GM18507 (cell line): Measurements from ENCODE around the gene CA12.
"Not testable (repeated sequence)": the region's sequence is repeated elsewhere in the genome, so short reads cannot be mapped to it uniquely, and the experiment has no call there.

Experiments
- DNase-seq: peaks from one replicate; pipeline ENCODE4 v3.0.0; 2011; ENCODE audit warnings: low read depth; ENCODE audit not compliant: insufficient read length; ENCODE audit errors: extremely low spot score
- FAIRE-seq: peaks from 2 replicates; lab custom pipeline; 2011; peaks lifted over from hg19 to GRCh38; lab: Jason Lieb, UNC

Gene CA12

GRCh38 chr15:63381301-63382204 is at the start of gene CA12:
TSS of gene CA12 (minus strand) at chr15:63381846. CDS start at chr15:63381720, 126 bp downstream.
- no peak for FAIRE-seq
- no peak for DNase-seq

GRCh38 chr15:63430766-63431451 is 49.3 kb upstream of the CA12 start:
- FAIRE-seq = no peak
- DNase-seq = no peak

GRCh38 chr15:63426552-63426951 is 44.9 kb upstream of the CA12 start:
- DNase-seq = no peak
- FAIRE-seq = no peak

- FAIRE-seq = no peak
Observed at GRCh38 chr15:63425426-63425985, 43.9 kb upstream of the CA12 start.

GRCh38 chr15:63422891-63423590 is 41.4 kb upstream of the CA12 start:
- DNase-seq (no peak), FAIRE-seq (no peak)

More at GRCh38 chr15:63425426-63425985, 43.9 kb upstream of the CA12 start:
- no peak for DNase-seq

GRCh38 chr15:63421433-63421832 is 39.8 kb upstream of the CA12 start:
- FAIRE-seq (no peak), DNase-seq (no peak)

GRCh38 chr15:63420333-63420747 is 38.7 kb upstream of the CA12 start:
- FAIRE-seq (peak; percentile 33), DNase-seq (no peak)

GRCh38 chr15:63418811-63419210 is 37.2 kb upstream of the CA12 start:
- FAIRE-seq = no peak

GRCh38 chr15:63417721-63418120 is 36.1 kb upstream of the CA12 start:
- DNase-seq = no peak
- no peak for FAIRE-seq

More at GRCh38 chr15:63418811-63419210, 37.2 kb upstream of the CA12 start:
- DNase-seq = no peak

- not testable (repeated sequence) for FAIRE-seq, DNase-seq
Observed at GRCh38 chr15:63417274-63417673, 35.6 kb upstream of the CA12 start.

- no peak for FAIRE-seq
Observed at GRCh38 chr15:63414474-63415120, 33.0 kb upstream of the CA12 start.

GRCh38 chr15:63412551-63412950 is 30.9 kb upstream of the CA12 start:
- FAIRE-seq (no peak), DNase-seq (no peak)

More at GRCh38 chr15:63414474-63415120, 33.0 kb upstream of the CA12 start:
- DNase-seq = no peak

- no peak for FAIRE-seq
- no peak for DNase-seq
Observed at GRCh38 chr15:63411866-63412265, 30.2 kb upstream of the CA12 start.

GRCh38 chr15:63409179-63409578 is 27.5 kb upstream of the CA12 start:
- DNase-seq (no peak), FAIRE-seq (no peak)

- DNase-seq (no peak), FAIRE-seq (no peak)
Observed at GRCh38 chr15:63408524-63408923, 26.9 kb upstream of the CA12 start.

- no peak for FAIRE-seq
- no peak for DNase-seq
Observed at GRCh38 chr15:63407612-63408011, 26.0 kb upstream of the CA12 start.

GRCh38 chr15:63405683-63406390 is 24.2 kb upstream of the CA12 start:
- no peak for DNase-seq
- FAIRE-seq = no peak

- DNase-seq = no peak
Observed at GRCh38 chr15:63405159-63405558, 23.5 kb upstream of the CA12 start.

More at GRCh38 chr15:63405159-63405558, 23.5 kb upstream of the CA12 start:
- no peak for FAIRE-seq
